GM12878 (cell line): ENCODE results near the gene SLC28A1.
A peak's percentile ranks its signal among the peaks of the same experiment; 100 is the strongest.

Source experiments
- CTCF ChIP-seq, 3 experiments: IDR thresholded peaks in 2 of 3; conservative IDR thresholded peaks in 1 of 3; 2 replicates each; pipeline ENCODE4 v1.5.1; 2011; ENCODE audit warnings: low read depth in 3 of 3, low read length in 3 of 3, mild to moderate bottlenecking in 3 of 3, control low read depth in 2 of 3, moderate library complexity in 2 of 3, inconsistent platforms in 1 of 3, mixed read lengths in 1 of 3; ENCODE audit not compliant: control insufficient read depth in 2 of 3, insufficient read depth in 1 of 3; ENCODE audit errors: extremely low read depth in 1 of 3
- MTA3 ChIP-seq: IDR thresholded peaks from 2 replicates; pipeline ENCODE4 v1.6.1; 2012; ENCODE audit warnings: low read length, inconsistent platforms, borderline replicate concordance
- NFXL1 ChIP-seq: fragments of 450-650 bp; IDR thresholded peaks from 2 replicates; pipeline ENCODE4 v1.6.1; 2017; ENCODE audit warnings: antibody characterized with exemption, mild to moderate bottlenecking, borderline replicate concordance

- TF ChIP-seq MTA3 = no peak
- no peak for TF ChIP-seq NFXL1
- peak; percentile 75 to 80 (median 78) for TF ChIP-seq CTCF (IDR thresholded peaks at IDR 0.05 in 2 of 3, conservative IDR thresholded peaks at IDR 0.05 in 1 of 3; ENCODE audit: control insufficient read depth in 2 of 3, extremely low read depth in 1 of 3, insufficient read depth in 1 of 3, low read depth in 3 of 3, low read length in 3 of 3)
Observed at GRCh38 chr15:84878504-84878903, 6.0 kb upstream of the SLC28A1 start.
